Measurements from ENCODE around the gene SYNDIG1.

SYNDIG1 gene

GRCh38 chr20:24572140-24572539 lies 102.7 kb downstream of the SYNDIG1 start:
- DNase-seq, result no peak

GRCh38 chr20:24572862-24573261 lies 103.4 kb downstream of the SYNDIG1 start:
- DNase-seq, result no peak

- DNase-seq, result no peak
Measured at GRCh38 chr20:24573557-24573956, 104.1 kb downstream of the SYNDIG1 start.

GRCh38 chr20:24574307-24574706 lies 104.9 kb downstream of the SYNDIG1 start:
- DNase-seq, result no peak

GRCh38 chr20:24574797-24575196 lies 105.4 kb downstream of the SYNDIG1 start:
- DNase-seq, result no peak

- no peak for DNase-seq
Measured at GRCh38 chr20:24575811-24576210, 106.4 kb downstream of the SYNDIG1 start.

- no peak for DNase-seq
Measured at GRCh38 chr20:24576447-24576846, 107.0 kb downstream of the SYNDIG1 start.

- DNase-seq, result no peak
Measured at GRCh38 chr20:24577271-24577909, 108.0 kb downstream of the SYNDIG1 start.

- DNase-seq, result no peak
Measured at GRCh38 chr20:24578567-24579415, 109.4 kb downstream of the SYNDIG1 start.

GRCh38 chr20:24579475-24579874 lies 110.0 kb downstream of the SYNDIG1 start:
- DNase-seq, result no peak

GRCh38 chr20:24580006-24580405 lies 110.6 kb downstream of the SYNDIG1 start:
- DNase-seq, result no peak

- no peak for DNase-seq
Measured at GRCh38 chr20:24580855-24581254, 111.4 kb downstream of the SYNDIG1 start.

GRCh38 chr20:24581443-24582170 lies 112.2 kb downstream of the SYNDIG1 start:
- DNase-seq, result no peak

- DNase-seq, result no peak
Measured at GRCh38 chr20:24582373-24583168, 113.1 kb downstream of the SYNDIG1 start.

GRCh38 chr20:24583169-24583792 lies 113.9 kb downstream of the SYNDIG1 start:
- no peak for DNase-seq

GRCh38 chr20:24584078-24584477 lies 114.6 kb downstream of the SYNDIG1 start:
- DNase-seq, result no peak

- DNase-seq, result no peak
Measured at GRCh38 chr20:24584538-24585356, 115.3 kb downstream of the SYNDIG1 start.

GRCh38 chr20:24585796-24586522 lies 116.5 kb downstream of the SYNDIG1 start:
- no peak for DNase-seq

- no peak for DNase-seq
Measured at GRCh38 chr20:24586523-24586840, 117.1 kb downstream of the SYNDIG1 start.

GRCh38 chr20:24587384-24588046 lies 118.1 kb downstream of the SYNDIG1 start:
- DNase-seq, result no peak
